ENCODE results near the gene CLMN. TPM values are rescaled to one million over a fixed set of nuclear protein-coding genes. Genes with fewer than 3 reads are reported as not detected.

CLMN gene
- total and polyA plus RNA-seq, 2 of the 8 experiments (the other 6 are each of a cell fraction or from before 2014, with no cell fraction given): 1.6 to 8.2 TPM

GRCh38 chr14:95173518-95173917, 146.2 kb downstream of the CLMN start:
- Histone ChIP-seq H3K18ac (ENCODE audit: extremely low read depth, low read length) (no peak overlapping the region), H3K27ac (ENCODE audit: low read depth, low read length) (no peak overlapping the region), H4K91ac (replicated peaks; ENCODE audit: insufficient read length, low read length) (no peak overlapping the region), H2BK15ac (ENCODE audit: low read length) (no peak overlapping the region), H3K9ac (replicated peaks in 1 of 4; ENCODE audit: extremely low read depth in 1 of 4, low read depth in 3 of 4, low read length in 3 of 4) (no peak overlapping the region), H3K4me2 (ENCODE audit: insufficient read depth in 1 of 2, low read depth in 2 of 2, low read length in 2 of 2) (no peak overlapping the region), H3K56ac (replicated peaks; ENCODE audit: insufficient read length, low read depth, low read length) (no peak overlapping the region), H3K4me1 (replicated peaks in 1 of 4; ENCODE audit: control insufficient read depth in 3 of 4, insufficient read depth in 4 of 4, low read length in 3 of 4) (no peaks in the 10 kb centered on the region), H3K36me3 (ENCODE audit: control insufficient read depth in 2 of 4, insufficient read depth in 4 of 4, low read length in 3 of 4) (no peaks in the 10 kb centered on the region), H2BK120ac (replicated peaks; ENCODE audit: low read depth, low read length) (no peak overlapping the region), H2AFZ (ENCODE audit: low read length) (no peak overlapping the region), H3K23me2 (ENCODE audit: low read depth, low read length) (no peaks in the 10 kb centered on the region), H2AK5ac (ENCODE audit: low read depth, low read length) (no peak overlapping the region), H4K20me1 (replicated peaks in 1 of 2; ENCODE audit: control insufficient read depth in 1 of 2, insufficient read depth in 2 of 2, low read length in 2 of 2) (no peaks in the 10 kb centered on the region), H3K27me3 (replicated peaks in 1 of 4; ENCODE audit: control insufficient read depth in 3 of 4, extremely low read depth in 1 of 4, insufficient read depth in 3 of 4, low read length in 3 of 4) (no peaks in the 10 kb centered on the region), H2BK5ac (ENCODE audit: low read depth, low read length) (no peak overlapping the region), H2BK12ac (ENCODE audit: low read depth, low read length) (no peak overlapping the region), H3K4me3 (ENCODE audit: extremely low read depth in 1 of 4, insufficient read depth in 2 of 4, low read depth in 3 of 4, low read length in 4 of 4) (no peak overlapping the region), H3K79me2 (ENCODE audit: control insufficient read depth in 1 of 2, insufficient read depth in 2 of 2, low read length in 2 of 2) (no peaks in the 10 kb centered on the region), H3K14ac (ENCODE audit: insufficient read length) (no peak overlapping the region), H3K9me3 (ENCODE audit: insufficient read depth in 2 of 2, low read depth in 1 of 2, low read length in 1 of 2) (no peaks in the 10 kb centered on the region), H4K5ac (ENCODE audit: insufficient read length, low read depth, low read length) (no peak overlapping the region), H2BK20ac (ENCODE audit: low read length) (no peak overlapping the region), H4K8ac (ENCODE audit: extremely low read depth, insufficient read depth, low read length) (no peak overlapping the region), H3K23ac (ENCODE audit: insufficient read length) (no peak overlapping the region), H3K79me1 (ENCODE audit: low read depth, low read length) (no peaks in the 10 kb centered on the region), H3K4ac (replicated peaks; ENCODE audit: insufficient read length, low read depth, low read length) (no peak overlapping the region)
- FAIRE-seq: no peak
- no peak for TF ChIP-seq BRCA1 (IDR thresholded peaks at IDR 0.05; ENCODE audit: low read depth, low read length)
- no peak for TF ChIP-seq CBX8 (IDR thresholded peaks at IDR 0.05; ENCODE audit: borderline replicate concordance, low read depth, low read length)
- TF ChIP-seq RFX5 (IDR thresholded peaks at IDR 0.05; ENCODE audit: borderline replicate concordance, low read depth, low read length): no peak
- TF ChIP-seq TCF12 (IDR thresholded peaks at IDR 0.05; ENCODE audit: low read depth, low read length): no peak
- TF ChIP-seq TAF1 (IDR thresholded peaks at IDR 0.05; ENCODE audit: low read depth, low read length): no peak
- POLR2A ChIA-PET (ENCODE audit: partially characterized antibody): no interaction called here
- CTCF ChIA-PET (ENCODE audit: partially characterized antibody): no interaction called here
- no peak for DNase-seq (ENCODE audit: low read depth in 1 of 2, low spot score in 2 of 2)

All from H1 (cell line).